GM13976 (cell line): Measurements from ENCODE around the gene HLTF.

Source experiments
- DNase-seq: peaks from one replicate; pipeline ENCODE4 v3.0.0; 2012; ENCODE audit warnings: low spot score
- CTCF ChIP-seq: IDR thresholded peaks from 2 replicates; pipeline ENCODE4 v1.5.1; 2012; ENCODE audit warnings: borderline replicate concordance, mild to moderate bottlenecking; ENCODE audit not compliant: insufficient read depth; ENCODE audit errors: extremely low read depth, missing control alignments, control extremely low read depth
- in situ Hi-C: fragments of 300-500 bp; cut with MboI; formaldehyde crosslinking; loops from one replicate; pipeline ENCODE4 v1.12.0; 2022; ENCODE audit warnings: low sequenced_read_pairs, mixed read lengths, inconsistent platforms; ENCODE audit not compliant: unreplicated experiment

Gene HLTF

GRCh38 chr3:149080011-149080698, 6.2 kb downstream of the HLTF start:
- in situ Hi-C loops = no loop called here
- DNase-seq = no peak
- TF ChIP-seq CTCF = no peak

- DNase-seq = no peak
- in situ Hi-C loops = no loop called here
- TF ChIP-seq CTCF = no peak
Observed at GRCh38 chr3:149077628-149078027, 8.7 kb downstream of the HLTF start.

- DNase-seq = no peak
- in situ Hi-C loops = no loop called here
- TF ChIP-seq CTCF = no peak
Observed at GRCh38 chr3:149067883-149068282, 18.4 kb downstream of the HLTF start.

- no peak for TF ChIP-seq CTCF
- in situ Hi-C loops = no loop called here
- no peak for DNase-seq
Observed at GRCh38 chr3:149061776-149062175, 24.6 kb downstream of the HLTF start.

GRCh38 chr3:149058602-149059001, 27.7 kb downstream of the HLTF start:
- in situ Hi-C loops = no loop called here
- no peak for TF ChIP-seq CTCF
- DNase-seq = peak; percentile 29

GRCh38 chr3:149058198-149058597, 28.1 kb downstream of the HLTF start:
- DNase-seq = no peak
- no peak for TF ChIP-seq CTCF
- in situ Hi-C loops = no loop called here
